ENCODE results near the gene SHBG. TPM values are rescaled to one million over a fixed set of nuclear protein-coding genes. Genes with fewer than 3 reads are reported as not detected.
"Not testable (repeated sequence)": the region's sequence is repeated elsewhere in the genome, so short reads cannot be mapped to it uniquely, and the experiment has no call there.

SHBG gene
- total RNA-seq, 2 experiments from 2014 or later = 0.25 to 0.30 TPM

- H3K4me1 Mint-ChIP-seq = peaks cover 11% of the 10 kb centered on the region
- H3K4me3 Mint-ChIP-seq = peak within 1 kb of the TSS; percentile 83
- H3K9me3 Mint-ChIP-seq (ENCODE audit: low read depth) = no peaks in the 10 kb centered on the region
- ChIA-PET POLR2A (interaction anchor here (0.6 to 1.5 kb wide), 6 partner anchors 13 to 60 kb away, joined by 3 to 7 read pairs (median 4); partner anchors contain the start of genes FXR2 and TP53), CTCF (interaction anchor here (0.6 to 1.3 kb wide), 14 partner anchors 9 to 359 kb away, joined by 3 to 6 read pairs (median 4); partner anchors contain the start of genes FXR2 and TP53)
- intact Hi-C loops (cut with DNase I, micrococcal nuclease) = loop anchor here (1.0 kb wide), 3 partner anchors 12 to 61 kb away; partner anchors contain the start of genes ATP1B2 (in 1 of the 2) and WRAP53 (in 1 of the 2)
- H3K27ac Mint-ChIP-seq = peak within 1 kb of the TSS; percentile 78
- ATAC-seq (peak; percentile 94), DNase-seq (peak; percentile 91)
- no peaks in the 10 kb centered on the region for H3K27me3 Mint-ChIP-seq
- H3K36me3 Mint-ChIP-seq (ENCODE audit: low read depth) = peaks cover 1% of the 10 kb centered on the region
Measured at GRCh38 chr17:7627250-7628121, 2.4 kb upstream of the SHBG start, which contains the start of gene SAT2. Gene SAT2 (minus strand): TSS chr17:7627821. CDS start chr17:7627635, 186 bp downstream.

GRCh38 chr17:7631398-7632380, 1.8 kb downstream of the SHBG start:
- POLR2A ChIA-PET = interaction anchor here (0.6 kb wide), 1 partner anchor 10 kb away, joined by 3 read pairs; no protein-coding TSS in a partner anchor
- no peak overlapping the region for H3K4me3 Mint-ChIP-seq
- H3K27ac Mint-ChIP-seq = no peak overlapping the region
- CTCF ChIA-PET = interaction anchor here (0.7 to 4.9 kb wide), 12 partner anchors 11 to 116 kb away, joined by 3 to 20 read pairs (median 6); partner anchors contain the start of genes ATP1B2, TP53 and WRAP53
- H3K36me3 Mint-ChIP-seq (ENCODE audit: low read depth) = no peaks in the 10 kb centered on the region
- no peaks in the 10 kb centered on the region for H3K9me3 Mint-ChIP-seq (ENCODE audit: low read depth)
- no peak for DNase-seq
- no peaks in the 10 kb centered on the region for H3K27me3 Mint-ChIP-seq
- intact Hi-C loops (cut with DNase I, micrococcal nuclease) = loop anchor here (1.0 to 5.0 kb wide), 3 partner anchors 41 to 87 kb away; partner anchors contain the start of gene WRAP53 (in 2 of the 2)
- ATAC-seq = no peak
- H3K4me1 Mint-ChIP-seq = peaks cover 5% of the 10 kb centered on the region

GRCh38 chr17:7632492-7632894, 2.6 kb downstream of the SHBG start:
- ATAC-seq = peak; percentile 46
- Mint-ChIP-seq H3K27ac (no peak overlapping the region), H3K9me3 (ENCODE audit: low read depth) (no peaks in the 10 kb centered on the region), H3K36me3 (ENCODE audit: low read depth) (no peaks in the 10 kb centered on the region), H3K4me1 (peaks cover 2% of the 10 kb centered on the region), H3K4me3 (no peak overlapping the region), H3K27me3 (no peaks in the 10 kb centered on the region)
- ChIA-PET CTCF (interaction anchor here (0.6 to 4.9 kb wide), 15 partner anchors 10 to 407 kb away, joined by 3 to 20 read pairs (median 5); partner anchors contain the start of genes ATP1B2, TP53 and WRAP53), POLR2A (interaction anchor here (0.6 kb wide), 2 partner anchors 9 to 49 kb away, joined by 3 to 7 read pairs; no protein-coding TSS in a partner anchor)
- intact Hi-C loops (cut with DNase I, micrococcal nuclease) = loop anchor here (1.0 to 5.0 kb wide), 3 partner anchors 40 to 86 kb away; partner anchors contain the start of gene WRAP53 (in 2 of the 2)
- DNase-seq = peak; percentile 59

- H3K9me3 Mint-ChIP-seq (ENCODE audit: low read depth) = no peaks in the 10 kb centered on the region
- H3K4me1 Mint-ChIP-seq = no peaks in the 10 kb centered on the region
- ATAC-seq (no peak), DNase-seq (no peak)
- intact Hi-C loops (cut with DNase I, micrococcal nuclease) = loop anchor here in 1 of 2 experiments (5.0 kb wide), 1 partner anchor 39 kb away; no protein-coding TSS in a partner anchor
- ChIA-PET POLR2A (interaction anchor here (0.6 kb wide), 1 partner anchor 49 kb away, joined by 7 read pairs; no protein-coding TSS in a partner anchor), CTCF (interaction anchor here (0.7 to 4.9 kb wide), 12 partner anchors 9 to 407 kb away, joined by 3 to 20 read pairs (median 5); partner anchors contain the start of genes ATP1B2, TP53 and WRAP53)
- no peaks in the 10 kb centered on the region for H3K36me3 Mint-ChIP-seq (ENCODE audit: low read depth)
- H3K4me3 Mint-ChIP-seq = no peak overlapping the region
- no peak overlapping the region for H3K27ac Mint-ChIP-seq
- H3K27me3 Mint-ChIP-seq = no peaks in the 10 kb centered on the region
Measured at GRCh38 chr17:7633093-7633492, 3.2 kb downstream of the SHBG start.

GRCh38 chr17:7634384-7634783, 4.4 kb downstream of the SHBG start:
- DNase-seq = peak; percentile 60
- CTCF ChIA-PET = interaction anchor here (0.5 to 4.9 kb wide), 4 partner anchors 8 to 206 kb away, joined by 3 to 20 read pairs (median 4); partner anchors contain the start of gene ATP1B2
- intact Hi-C loops (cut with DNase I, micrococcal nuclease) = loop anchor here in 1 of 2 experiments (5.0 kb wide), 1 partner anchor 38 kb away; no protein-coding TSS in a partner anchor
- H3K4me3 Mint-ChIP-seq = no peak overlapping the region
- no peaks in the 10 kb centered on the region for H3K9me3 Mint-ChIP-seq (ENCODE audit: low read depth)
- POLR2A ChIA-PET = no interaction called here
- H3K27ac Mint-ChIP-seq = no peak overlapping the region
- ATAC-seq = peak; percentile 37
- no peaks in the 10 kb centered on the region for H3K4me1 Mint-ChIP-seq
- H3K36me3 Mint-ChIP-seq (ENCODE audit: low read depth) = no peaks in the 10 kb centered on the region
- H3K27me3 Mint-ChIP-seq = no peaks in the 10 kb centered on the region

GRCh38 chr17:7636163-7636562, 6.2 kb downstream of the SHBG start:
- CTCF ChIA-PET = interaction anchor here (1.1 kb wide), 1 partner anchor 8 kb away, joined by 5 read pairs; the partner anchor contains the start of gene SAT2
- Mint-ChIP-seq H3K4me3 (no peak overlapping the region), H3K36me3 (ENCODE audit: low read depth) (no peaks in the 10 kb centered on the region), H3K27ac (no peak overlapping the region), H3K9me3 (ENCODE audit: low read depth) (no peaks in the 10 kb centered on the region), H3K27me3 (no peaks in the 10 kb centered on the region), H3K4me1 (no peaks in the 10 kb centered on the region)
- POLR2A ChIA-PET = no interaction called here
- DNase-seq (no peak), ATAC-seq (no peak)
- intact Hi-C loops (cut with DNase I, micrococcal nuclease) = no loop called here

GRCh38 chr17:7640783-7641182, 10.8 kb downstream of the SHBG start:
- CTCF ChIA-PET = interaction anchor here (0.9 to 3.8 kb wide), 4 partner anchors 9 to 57 kb away, joined by 3 to 20 read pairs (median 4); partner anchors contain the start of genes MPDU1, SAT2 and SHBG
- POLR2A ChIA-PET = interaction anchor here (0.9 to 2.1 kb wide), 2 partner anchors 9 to 47 kb away, joined by 5 to 6 read pairs; partner anchors contain the start of gene TP53
- no peak overlapping the region for H3K4me3 Mint-ChIP-seq
- H3K27me3 Mint-ChIP-seq = no peaks in the 10 kb centered on the region
- intact Hi-C loops (cut with DNase I, micrococcal nuclease) = no loop called here
- ATAC-seq (no peak), DNase-seq (no peak)
- no peak overlapping the region for H3K27ac Mint-ChIP-seq
- no peaks in the 10 kb centered on the region for H3K36me3 Mint-ChIP-seq (ENCODE audit: low read depth)
- H3K9me3 Mint-ChIP-seq (ENCODE audit: low read depth) = no peaks in the 10 kb centered on the region
- H3K4me1 Mint-ChIP-seq = peaks cover 9% of the 10 kb centered on the region

GRCh38 chr17:7641635-7642034, 11.7 kb downstream of the SHBG start:
- peak; percentile 54 for DNase-seq
- H3K9me3 Mint-ChIP-seq (ENCODE audit: low read depth); H3K36me3 Mint-ChIP-seq (ENCODE audit: low read depth); H3K27ac Mint-ChIP-seq; intact Hi-C loops (cut with DNase I, micrococcal nuclease); H3K27me3 Mint-ChIP-seq; H3K4me1 Mint-ChIP-seq; ATAC-seq: not testable (repeated sequence)
- peak overlapping the region; percentile 65 for H3K4me3 Mint-ChIP-seq
- POLR2A ChIA-PET = interaction anchor here (0.7 to 2.1 kb wide), 8 partner anchors 9 to 62 kb away, joined by 3 to 10 read pairs (median 3); partner anchors contain the start of genes FXR2, SAT2 and TP53
- CTCF ChIA-PET = interaction anchor here (0.6 to 3.8 kb wide), 6 partner anchors 10 to 58 kb away, joined by 3 to 20 read pairs (median 4); partner anchors contain the start of genes MPDU1, SAT2, SHBG and TP53

GRCh38 chr17:7644775-7645174, 14.8 kb downstream of the SHBG start:
- Mint-ChIP-seq H3K4me3 (no peak overlapping the region), H3K27me3 (peaks cover 12% of the 10 kb centered on the region), H3K27ac (no peak overlapping the region), H3K4me1 (peaks cover 10% of the 10 kb centered on the region), H3K36me3 (ENCODE audit: low read depth) (no peaks in the 10 kb centered on the region), H3K9me3 (ENCODE audit: low read depth) (no peaks in the 10 kb centered on the region)
- ATAC-seq (peak; percentile 79), DNase-seq (peak; percentile 18)
- CTCF ChIA-PET = no interaction called here
- POLR2A ChIA-PET = no interaction called here
- intact Hi-C loops (cut with DNase I, micrococcal nuclease) = no loop called here

- Mint-ChIP-seq H3K4me1 (peaks cover 23% of the 10 kb centered on the region), H3K9me3 (ENCODE audit: low read depth) (no peaks in the 10 kb centered on the region), H3K36me3 (ENCODE audit: low read depth) (no peaks in the 10 kb centered on the region), H3K4me3 (no peak overlapping the region), H3K27me3 (peaks cover 26% of the 10 kb centered on the region), H3K27ac (no peak overlapping the region)
- POLR2A ChIA-PET = no interaction called here
- intact Hi-C loops (cut with DNase I, micrococcal nuclease) = no loop called here
- ATAC-seq (no peak), DNase-seq (no peak)
- CTCF ChIA-PET = interaction anchor here (0.7 to 1.6 kb wide), 4 partner anchors 14 to 152 kb away, joined by 3 to 5 read pairs (median 4); no protein-coding TSS in a partner anchor
Measured at GRCh38 chr17:7646457-7646856, 16.5 kb downstream of the SHBG start.

Data from activated CD4-positive, alpha-beta T cell treated with anti-CD3 and anti-CD28 coated beads for 36 hours (primary cell).